BJ (cell line): Measurements from ENCODE around the gene RBM8A. TPM values are rescaled to one million over a fixed set of nuclear protein-coding genes. Genes with fewer than 3 reads are reported as not detected.
A peak's percentile ranks its signal among the peaks of the same experiment; 100 is the strongest.

Experiments used
- CTCF ChIA-PET: fragments of 350-600 bp; formaldehyde crosslinking; extraction: SDS; loops from one replicate; lab custom pipeline; 2021; ENCODE audit warnings: antibody characterized with exemption, inconsistent platforms; lab: Yijun Ruan, JAX
- POLR2A ChIA-PET: fragments of 300-600 bp; sonication (Branson Sonifier 250); formaldehyde crosslinking; extraction: SDS; loops from one replicate; lab custom pipeline; 2021; ENCODE audit warnings: antibody characterized with exemption; lab: Charles Lee
- DNase-seq: peaks from one replicate; pipeline ENCODE4 v3.0.0-alpha.2; 2011; ENCODE audit warnings: low read depth
- H3K27me3 ChIP-seq: 2 replicates; pipeline ENCODE4 v1.6.0; 2011; ENCODE audit warnings: low read length; ENCODE audit not compliant: control insufficient read depth, insufficient read depth
- H3K36me3 ChIP-seq: 2 replicates; pipeline ENCODE4 v1.5.1; 2011; ENCODE audit warnings: low read length; ENCODE audit not compliant: control insufficient read depth, insufficient read depth
- H3K4me3 ChIP-seq: 2 replicates; pipeline ENCODE4 v1.5.1; 2011; ENCODE audit warnings: low read depth, mild to moderate bottlenecking, control low read depth, low read length
- polyA minus RNA-seq: library from RNA; depleted of rRNA, polyadenylated mRNA; stranded (reverse); fragments of >200 nt; gene quantifications from 2 replicates; pipeline ENCODE4 v1.2.3, GENCODE V29; 2011; rRNA and poly(A)+ RNA removed
- polyA plus RNA-seq: library from polyadenylated mRNA; depleted of rRNA; stranded (reverse); fragments of >200 nt; gene quantifications from 2 replicates; pipeline ENCODE4 v1.2.3, GENCODE V29; 2011; rRNA removed
- TF ChIP-seq, protein P1 (sequence below): IDR thresholded peaks from 2 replicates; pipeline ENCODE4 v1.5.1; 2011; ENCODE audit warnings: low read depth, mild to moderate bottlenecking, control low read depth, inconsistent platforms, low read length, moderate library complexity; ENCODE audit not compliant: insufficient read depth

The RBM8A gene
- polyA plus RNA-seq (71.2 and 135 TPM in 2 replicates), polyA minus RNA-seq (23.6 and 31.7 TPM in 2 replicates)

GRCh38 chr1:145927063-145927886, at the start of gene RBM8A:
RBM8A (minus strand) TSS chr1:145927484; CDS start chr1:145927426, 58 bp downstream.
- H3K4me3 ChIP-seq: peak within 1 kb of the TSS; percentile 66
- peaks cover 7% of the 10 kb centered on the region for H3K36me3 ChIP-seq
- TF ChIP-seq, protein P1, sequence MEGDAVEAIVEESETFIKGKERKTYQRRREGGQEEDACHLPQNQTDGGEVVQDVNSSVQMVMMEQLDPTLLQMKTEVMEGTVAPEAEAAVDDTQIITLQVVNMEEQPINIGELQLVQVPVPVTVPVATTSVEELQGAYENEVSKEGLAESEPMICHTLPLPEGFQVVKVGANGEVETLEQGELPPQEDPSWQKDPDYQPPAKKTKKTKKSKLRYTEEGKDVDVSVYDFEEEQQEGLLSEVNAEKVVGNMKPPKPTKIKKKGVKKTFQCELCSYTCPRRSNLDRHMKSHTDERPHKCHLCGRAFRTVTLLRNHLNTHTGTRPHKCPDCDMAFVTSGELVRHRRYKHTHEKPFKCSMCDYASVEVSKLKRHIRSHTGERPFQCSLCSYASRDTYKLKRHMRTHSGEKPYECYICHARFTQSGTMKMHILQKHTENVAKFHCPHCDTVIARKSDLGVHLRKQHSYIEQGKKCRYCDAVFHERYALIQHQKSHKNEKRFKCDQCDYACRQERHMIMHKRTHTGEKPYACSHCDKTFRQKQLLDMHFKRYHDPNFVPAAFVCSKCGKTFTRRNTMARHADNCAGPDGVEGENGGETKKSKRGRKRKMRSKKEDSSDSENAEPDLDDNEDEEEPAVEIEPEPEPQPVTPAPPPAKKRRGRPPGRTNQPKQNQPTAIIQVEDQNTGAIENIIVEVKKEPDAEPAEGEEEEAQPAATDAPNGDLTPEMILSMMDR: peak; percentile 78
- no peaks in the 10 kb centered on the region for H3K27me3 ChIP-seq
- peak; percentile 96 for DNase-seq
- CTCF ChIA-PET: interaction anchor here (0.7 to 1.8 kb wide), 22 partner anchors 13 to 105 kb away, joined by 3 to 12 read pairs (median 4); partner anchors contain the start of genes ANKRD34A, ANKRD35, ITGA10 and LIX1L
- POLR2A ChIA-PET: interaction anchor here (0.6 to 1.1 kb wide), 6 partner anchors 8 to 90 kb away, joined by 3 to 5 read pairs (median 4); partner anchors contain the start of genes LIX1L and PEX11B

DNA sequence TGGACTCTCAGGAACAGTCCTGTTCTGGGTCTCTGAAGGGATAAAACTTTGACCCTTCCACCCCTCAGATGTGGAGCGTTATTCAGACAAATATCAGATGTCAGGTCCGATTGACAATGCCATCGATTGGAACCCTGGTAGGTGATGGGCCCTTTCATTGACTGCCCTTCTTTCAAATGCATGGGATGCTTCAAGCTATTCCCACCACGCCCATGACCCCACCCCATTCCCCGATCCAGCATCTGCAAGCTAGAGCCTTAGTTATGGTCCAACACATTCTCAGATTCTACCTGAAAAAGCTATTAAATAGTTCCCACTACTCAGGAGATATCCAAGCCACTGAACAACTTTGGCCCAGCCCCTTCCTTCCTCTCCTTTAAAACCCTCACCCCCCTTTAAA, 49.7 kb upstream of the RBM8A start:
- ChIA-PET CTCF (interaction anchor here (1.2 to 7.2 kb wide), 20 partner anchors 8 to 130 kb away, joined by 3 to 171 read pairs (median 7); partner anchors contain the start of genes ANKRD34A, ANKRD35, HJV and LIX1L), POLR2A (interaction anchor here (0.6 kb wide), 1 partner anchor 12 kb away, joined by 5 read pairs; the partner anchor contains the start of gene POLR3GL)
- Histone ChIP-seq H3K27me3 (no peaks in the 10 kb centered on the region), H3K4me3 (no peak overlapping the region), H3K36me3 (no peaks in the 10 kb centered on the region)
- TF ChIP-seq, protein P1: no peak
- no peak for DNase-seq

DNA sequence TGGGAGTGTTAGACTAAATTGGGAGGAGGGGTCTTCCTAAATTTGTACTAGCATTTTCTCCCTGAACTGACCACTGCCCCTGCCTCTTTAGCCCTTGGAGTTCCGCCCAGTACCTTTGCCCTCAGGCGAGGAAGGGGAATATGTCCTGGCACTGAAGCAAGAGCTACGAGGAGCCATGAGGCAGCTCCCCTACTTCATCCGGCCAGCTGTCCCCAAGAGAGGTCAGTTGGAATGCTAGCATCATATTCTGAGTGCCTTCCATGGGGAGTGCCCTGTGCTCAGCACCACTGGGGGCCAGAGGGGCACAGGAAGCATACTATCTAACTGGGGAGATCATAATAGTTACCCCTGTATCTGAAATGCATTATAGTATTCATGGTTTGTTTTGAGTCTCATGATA, 47.9 kb upstream of the RBM8A start:
- ChIA-PET CTCF (interaction anchor here (0.6 to 7.2 kb wide), 5 partner anchors 17 to 128 kb away, joined by 3 to 171 read pairs (median 26); partner anchors contain the start of genes NUDT17 and TXNIP), POLR2A (interaction anchor here (0.6 kb wide), 1 partner anchor 402 kb away, joined by 3 read pairs; no protein-coding TSS in a partner anchor)
- Histone ChIP-seq H3K36me3 (no peaks in the 10 kb centered on the region), H3K27me3 (no peaks in the 10 kb centered on the region), H3K4me3 (no peak overlapping the region)
- TF ChIP-seq, protein P1: no peak
- no peak for DNase-seq

DNA sequence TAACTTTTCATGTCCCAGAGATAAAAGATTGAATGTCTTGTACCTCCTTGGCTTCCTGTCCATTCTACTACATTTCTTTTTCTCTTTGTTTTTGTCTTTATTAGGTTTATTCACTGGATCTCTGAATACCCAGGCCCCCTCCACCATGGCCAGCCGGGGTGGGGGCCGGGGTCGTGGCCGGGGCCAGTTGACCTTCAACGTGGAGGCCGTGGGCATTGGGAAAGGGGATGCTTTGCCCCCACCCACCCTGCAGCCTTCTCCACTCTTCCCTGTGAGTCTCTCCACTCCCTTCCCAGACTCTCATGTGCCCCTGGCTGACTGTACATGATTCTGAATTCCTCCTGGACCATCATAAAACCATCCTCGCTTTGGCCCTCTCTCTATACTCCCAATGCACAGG, 47.4 kb upstream of the RBM8A start:
- ChIA-PET POLR2A (interaction anchor here (0.6 kb wide), 1 partner anchor 402 kb away, joined by 3 read pairs; no protein-coding TSS in a partner anchor), CTCF (interaction anchor here (0.9 to 7.2 kb wide), 4 partner anchors 18 to 127 kb away, joined by 3 to 171 read pairs (median 72); partner anchors contain the start of genes NUDT17 and TXNIP)
- Histone ChIP-seq H3K4me3 (no peak overlapping the region), H3K27me3 (no peaks in the 10 kb centered on the region), H3K36me3 (no peaks in the 10 kb centered on the region)
- TF ChIP-seq, protein P1: no peak
- no peak for DNase-seq
